COLO829 (cell line): ENCODE data around the gene RILPL2.
"Not testable (repeated sequence)": the region's sequence is repeated elsewhere in the genome, so short reads cannot be mapped to it uniquely, and the experiment has no call there.

Experiments
- DNase-seq: peaks from one replicate; pipeline ENCODE4 v3.0.0; 2012; ENCODE audit warnings: low spot score

RILPL2 gene

GRCh38 chr12:123379391-123379790 lies 57.1 kb downstream of the RILPL2 start:
- no peak for DNase-seq

GRCh38 chr12:123372415-123372814 lies 64.1 kb downstream of the RILPL2 start:
- DNase-seq, result not testable (repeated sequence)

- not testable (repeated sequence) for DNase-seq
Observed at GRCh38 chr12:123371667-123372368, 64.7 kb downstream of the RILPL2 start.

GRCh38 chr12:123369229-123369628 lies 67.3 kb downstream of the RILPL2 start:
- no peak for DNase-seq

GRCh38 chr12:123368431-123368830 lies 68.1 kb downstream of the RILPL2 start:
- DNase-seq, result not testable (repeated sequence)

GRCh38 chr12:123367511-123367910 lies 69.0 kb downstream of the RILPL2 start:
- no peak for DNase-seq
